Hindlimb muscle (tissue), 1 donor: Measurements from ENCODE around the gene STON1. TPM values are rescaled to one million over a fixed set of nuclear protein-coding genes. Genes with fewer than 3 reads are reported as not detected.
"Not testable (repeated sequence)": the region's sequence is repeated elsewhere in the genome, so short reads cannot be mapped to it uniquely, and the experiment has no call there.

Experiments
- DNase-seq: peaks from one replicate; pipeline ENCODE4 v3.0.0-alpha.2; 2013
- polyA plus RNA-seq: library from polyadenylated mRNA; unstranded; fragments of 120-200 nt; gene quantifications from one replicate; pipeline ENCODE4 v1.2.1, GENCODE V29; 2013; ENCODE audit not compliant: insufficient read length

The STON1 gene
- polyA plus RNA-seq, 1 donor, result 10.1 TPM

GRCh38 chr2:48529194-48529593 is 760 bp upstream of the STON1 start:
- no peak for DNase-seq

GRCh38 chr2:48529676-48530032 is 300 bp upstream of the STON1 start:
- no peak for DNase-seq

DNA sequence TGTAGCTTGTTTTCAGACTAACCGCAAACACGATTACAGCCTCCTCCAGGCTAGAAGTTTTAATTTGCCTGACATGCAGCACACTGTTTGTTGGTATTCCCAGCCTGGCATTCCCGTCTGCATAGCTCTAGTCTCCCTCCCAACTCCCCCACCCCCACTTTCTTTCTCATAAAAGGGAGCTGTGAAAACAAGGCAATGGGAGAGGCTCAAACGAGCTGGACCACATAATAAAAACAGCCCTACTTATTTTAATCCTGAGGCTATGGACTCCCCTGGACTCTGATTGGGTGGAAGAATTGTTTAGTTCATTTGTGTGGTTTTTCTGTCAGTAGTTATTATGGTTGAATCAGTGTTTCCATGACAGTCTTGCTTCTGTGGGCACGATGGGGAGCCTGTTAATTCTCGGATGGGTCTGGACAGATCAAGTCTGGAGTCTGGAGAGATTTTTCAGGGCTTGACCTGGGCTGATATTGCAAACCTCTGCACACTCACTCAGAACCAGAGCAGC is 1.2 kb downstream of the STON1 start:
- no peak for DNase-seq

DNA sequence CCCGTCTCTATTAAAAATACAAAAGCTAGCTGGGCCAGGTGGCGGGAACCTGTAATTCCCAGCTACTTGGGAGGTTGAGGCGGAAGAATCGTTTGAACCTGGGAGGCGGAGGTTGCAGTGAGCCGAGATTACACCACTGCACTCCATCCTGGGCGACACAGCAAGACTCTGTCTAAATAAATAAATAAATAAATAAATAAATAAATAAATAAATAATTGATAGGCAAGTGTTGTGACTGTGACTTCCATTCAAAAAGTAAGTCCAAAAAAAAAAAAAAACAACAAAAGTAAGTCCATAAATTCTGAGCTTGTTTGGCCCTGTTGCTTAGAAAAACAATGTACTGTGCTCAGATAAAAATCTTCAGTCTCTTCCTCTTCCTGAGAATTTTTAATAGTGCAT is 2.2 kb downstream of the STON1 start:
- no peak for DNase-seq

DNA sequence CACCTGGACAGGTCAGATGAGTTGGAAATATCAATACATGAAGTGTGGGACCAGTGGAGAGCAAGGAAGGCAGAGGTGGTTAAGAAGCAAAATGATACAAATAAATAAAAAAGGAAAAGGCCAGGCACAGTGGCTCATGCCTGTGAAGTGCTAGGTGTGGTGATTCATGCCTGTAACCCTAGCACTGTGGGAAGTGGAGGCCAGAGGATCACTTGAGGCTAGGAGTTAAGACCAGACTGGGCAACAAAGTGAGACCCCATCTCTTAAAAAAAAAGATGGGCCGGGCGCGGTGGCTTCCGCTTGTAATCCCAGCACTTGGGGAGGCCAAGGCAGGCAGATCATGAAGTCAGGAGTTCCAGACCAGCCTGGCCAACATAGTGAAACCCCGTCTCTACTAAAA is 2.9 kb downstream of the STON1 start:
- DNase-seq, result no peak

DNA sequence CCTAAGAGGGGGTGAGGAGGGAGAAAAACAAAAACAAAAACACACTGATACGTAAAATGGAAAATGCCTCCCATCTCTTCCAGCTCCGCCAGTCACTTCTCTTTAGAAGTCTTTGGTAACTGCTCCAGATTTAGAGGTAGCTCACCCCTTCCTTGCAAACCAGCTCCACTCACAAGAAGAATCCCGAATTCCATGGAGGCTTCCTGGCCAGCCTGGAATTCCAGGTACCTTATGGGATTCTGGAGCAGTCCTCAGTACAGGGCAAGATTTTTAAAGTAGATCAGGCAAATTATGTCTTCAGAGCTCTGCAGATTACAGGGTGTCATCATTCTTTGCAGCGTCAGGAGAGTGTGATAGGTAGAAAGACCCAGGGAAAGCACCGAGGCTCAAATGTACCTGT is 4.8 kb downstream of the STON1 start:
- no peak for DNase-seq

DNA sequence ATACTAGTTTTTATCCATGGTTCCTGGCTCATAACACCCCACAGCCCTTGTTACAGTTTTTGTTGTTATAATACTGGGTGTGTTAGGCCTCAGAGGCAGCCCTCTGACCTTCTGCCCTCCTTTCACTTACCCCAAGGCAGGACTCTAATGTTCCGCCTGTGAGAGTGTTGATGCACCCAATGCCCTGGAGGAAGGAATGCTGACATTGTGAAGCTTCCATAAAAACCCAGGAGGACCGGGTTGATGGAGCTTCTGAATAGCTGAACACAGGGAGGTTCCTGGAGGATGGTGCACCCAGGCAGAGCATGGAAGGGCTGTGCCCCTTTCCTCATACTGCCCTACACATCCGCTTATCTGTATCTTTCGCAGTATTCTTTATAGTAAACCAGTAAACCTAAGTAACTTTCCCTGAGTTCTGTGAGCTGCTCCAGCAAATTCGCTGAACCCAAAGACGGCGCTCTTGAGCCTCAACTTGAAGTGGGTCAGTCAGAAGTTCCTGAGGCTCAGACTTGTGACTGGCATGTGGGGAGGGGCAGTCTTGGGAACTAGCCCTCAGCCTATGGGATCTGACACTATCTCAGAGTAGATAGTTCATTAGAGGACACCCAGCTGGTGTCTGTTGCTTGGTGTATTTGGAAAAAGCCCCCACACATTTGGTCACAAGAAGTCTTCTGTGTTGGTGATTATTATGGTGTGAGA is 10.4 kb downstream of the STON1 start:
- DNase-seq, result no peak

DNA sequence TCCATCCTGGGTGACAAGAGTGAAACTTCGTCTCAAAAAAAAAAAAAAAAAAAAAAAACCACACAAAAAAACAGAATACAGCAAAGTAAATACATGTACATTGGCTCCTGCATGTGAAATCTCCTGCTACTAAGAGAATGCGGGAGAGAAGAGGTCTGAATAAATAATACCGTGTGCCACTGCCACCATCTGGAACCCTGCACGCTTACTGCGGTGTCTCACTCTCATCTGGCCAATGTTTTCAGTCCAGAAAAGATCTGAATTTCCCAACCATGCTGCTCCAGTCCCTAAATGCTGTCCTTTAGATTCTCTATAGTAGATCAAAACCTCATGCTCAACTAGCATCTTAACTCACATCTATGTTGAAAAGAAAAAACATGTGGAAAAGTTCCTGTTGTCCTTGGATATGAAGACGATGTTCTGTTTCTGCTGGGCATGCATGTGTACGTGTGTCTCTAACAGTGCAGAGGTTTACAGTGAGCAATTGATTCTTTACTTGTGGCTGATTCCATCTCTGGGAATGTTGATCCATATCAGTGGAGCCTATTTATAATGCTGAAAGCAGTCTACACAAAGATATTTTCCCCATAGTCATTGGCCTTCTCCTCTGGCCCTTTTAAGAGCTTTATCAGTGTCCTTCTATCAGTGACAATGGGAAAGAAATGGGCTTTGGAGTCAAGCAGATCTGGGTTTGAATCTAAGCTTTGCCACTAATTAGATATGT is 11.9 kb downstream of the STON1 start:
- no peak for DNase-seq

GRCh38 chr2:48543895-48544294 is 13.9 kb downstream of the STON1 start:
- no peak for DNase-seq

- DNase-seq, result no peak
These were observed 15.3 kb downstream of the STON1 start for GRCh38 chr2:48545244-48545643.

- DNase-seq, result no peak
These were observed 18.9 kb downstream of the STON1 start for GRCh38 chr2:48548840-48549239.

DNA sequence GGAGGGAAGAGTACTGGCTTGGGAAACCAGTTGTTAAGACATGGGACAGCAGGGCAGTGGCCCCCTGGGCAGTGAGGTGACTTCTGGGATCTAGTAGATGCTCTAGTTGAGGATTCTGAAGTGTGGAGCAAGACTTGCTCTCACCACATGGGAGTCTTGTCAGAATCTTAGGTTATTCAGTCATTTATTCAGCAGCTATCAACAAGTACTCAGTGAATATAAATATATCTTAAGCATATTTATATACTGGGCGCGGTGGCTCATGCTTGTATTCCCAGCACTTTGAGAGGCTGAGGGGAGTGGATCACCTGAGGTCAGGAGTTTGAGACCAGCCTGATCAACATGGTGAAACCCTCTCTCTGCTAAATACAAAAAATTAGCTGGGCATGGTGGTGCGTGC is 20.0 kb downstream of the STON1 start:
- no peak for DNase-seq

DNA sequence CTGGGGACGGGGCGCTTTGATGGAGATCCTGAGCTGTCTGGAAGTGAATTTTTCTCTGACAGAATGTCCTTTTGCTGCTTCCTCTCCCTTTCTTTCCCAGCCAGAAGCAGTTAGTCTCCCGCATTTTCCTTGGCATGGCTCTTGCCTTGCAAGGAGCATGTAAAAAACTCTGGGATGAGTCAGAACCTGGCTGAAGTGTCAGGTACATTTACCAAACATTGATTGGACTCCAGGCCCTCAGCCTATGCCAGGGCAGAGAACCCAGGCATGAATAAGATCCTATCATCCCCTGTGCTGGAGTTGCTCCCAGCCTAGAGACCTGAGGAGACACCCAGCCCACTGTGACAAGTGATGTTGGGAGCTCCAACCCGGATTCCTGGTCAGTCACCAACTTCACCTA is 21.6 kb downstream of the STON1 start:
- DNase-seq, result no peak

DNA sequence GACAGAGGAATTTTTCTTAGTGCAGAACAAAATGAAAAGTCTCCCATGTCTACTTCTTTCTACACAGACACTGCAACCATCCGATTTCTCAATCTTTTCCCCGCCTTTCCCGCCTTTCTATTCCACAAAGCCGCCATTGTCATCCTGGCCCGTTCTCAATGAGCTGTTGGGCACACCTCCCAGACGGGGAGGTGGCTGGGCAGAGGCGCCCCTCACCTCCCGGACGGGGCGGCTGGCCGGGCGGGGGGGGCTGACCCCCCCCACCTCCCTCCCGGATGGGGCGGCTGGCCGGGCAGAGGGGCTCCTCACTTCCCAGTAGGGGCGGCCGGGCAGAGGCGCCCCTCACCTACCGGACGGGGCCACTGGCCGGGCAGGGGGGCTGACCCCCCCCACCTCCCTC is 25.1 kb downstream of the STON1 start:
- not testable (repeated sequence) for DNase-seq

DNA sequence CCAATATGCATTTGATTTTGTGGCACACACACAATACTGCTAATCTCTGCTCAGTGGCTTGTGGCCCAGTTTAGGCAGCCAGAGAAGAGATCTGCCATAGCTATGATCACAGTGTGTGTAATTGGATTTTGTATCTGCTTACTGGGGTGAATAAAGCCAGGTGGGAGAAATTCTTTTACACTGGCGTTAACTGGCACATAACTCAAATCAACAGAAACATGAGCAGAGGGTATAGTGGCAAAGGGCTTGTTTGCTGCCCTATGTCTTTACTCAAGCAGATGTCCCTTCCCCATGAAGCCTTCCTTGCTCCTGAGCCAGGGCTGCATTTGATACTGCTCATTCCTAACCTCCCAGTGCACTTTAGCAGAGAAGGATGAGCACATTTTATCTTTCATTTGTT is 28.5 kb downstream of the STON1 start:
- DNase-seq, result no peak

DNA sequence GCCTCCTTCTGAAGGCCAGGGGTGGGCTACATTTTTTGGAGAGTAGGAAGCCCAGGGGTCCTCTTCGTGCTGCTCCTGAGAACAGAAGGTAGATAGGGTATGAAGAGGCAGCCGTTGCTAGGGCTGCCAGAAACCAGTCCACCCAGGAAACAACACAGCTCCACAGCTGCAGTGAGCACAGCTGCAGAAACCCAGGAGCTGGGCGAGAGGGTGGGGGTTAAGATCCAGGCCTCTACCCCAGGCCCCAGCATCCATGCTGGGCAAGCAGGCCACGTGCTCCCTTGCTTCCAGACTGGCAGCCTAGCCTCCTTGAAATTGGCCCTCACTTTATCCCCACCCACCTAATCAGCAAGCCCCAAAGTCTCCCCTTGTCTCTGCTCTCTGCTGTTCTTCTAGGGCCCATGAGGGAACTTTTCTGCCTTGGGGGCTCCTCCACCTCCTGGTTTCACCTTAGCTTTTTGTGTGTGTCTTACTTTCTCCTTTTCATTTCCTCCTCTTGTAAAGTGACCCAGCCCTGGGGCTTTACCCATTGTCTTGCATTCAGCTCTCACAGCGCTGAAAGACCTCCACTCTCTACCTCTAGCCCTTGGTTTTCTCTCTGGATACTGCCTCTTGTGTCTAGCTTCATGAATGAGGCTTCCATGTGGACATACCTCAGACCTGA is 30.7 kb downstream of the STON1 start:
- no peak for DNase-seq

- DNase-seq, result no peak
These were observed 32.3 kb downstream of the STON1 start for GRCh38 chr2:48562281-48562680.

DNA sequence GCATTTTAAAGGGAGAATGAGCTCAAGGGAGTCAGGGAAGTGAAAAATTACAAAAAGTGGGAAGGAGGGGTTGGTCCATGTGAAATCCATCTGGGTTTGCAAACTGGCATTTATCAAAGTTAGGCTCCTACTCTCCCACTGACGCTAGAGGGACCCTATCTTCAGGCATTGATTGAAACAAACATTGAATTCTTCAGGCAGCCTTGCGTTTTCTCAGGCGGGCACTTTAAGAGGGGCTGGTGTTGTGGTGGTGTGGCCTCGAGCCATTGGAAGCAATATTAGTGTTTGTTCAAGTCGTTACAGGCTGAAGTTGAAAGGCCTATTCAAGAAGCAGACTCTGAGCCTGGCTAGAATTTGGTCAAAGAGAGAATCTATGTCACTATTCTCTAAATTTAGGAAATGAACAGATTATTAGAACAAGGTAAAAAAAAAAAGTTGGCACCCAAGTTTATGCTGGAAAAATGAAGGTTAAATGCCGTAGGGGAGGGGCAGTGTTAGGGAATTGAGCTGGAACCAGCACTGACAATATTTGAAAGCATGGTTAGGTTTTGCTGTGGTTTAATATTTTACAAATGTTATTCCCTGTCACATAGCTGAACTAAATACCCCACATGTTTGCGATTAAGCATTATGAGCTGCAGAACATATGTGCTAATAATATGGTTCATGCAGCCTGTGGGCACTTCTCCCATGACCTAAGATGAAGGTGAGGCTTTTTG is 36.8 kb downstream of the STON1 start:
- DNase-seq, result peak; percentile 45

DNA sequence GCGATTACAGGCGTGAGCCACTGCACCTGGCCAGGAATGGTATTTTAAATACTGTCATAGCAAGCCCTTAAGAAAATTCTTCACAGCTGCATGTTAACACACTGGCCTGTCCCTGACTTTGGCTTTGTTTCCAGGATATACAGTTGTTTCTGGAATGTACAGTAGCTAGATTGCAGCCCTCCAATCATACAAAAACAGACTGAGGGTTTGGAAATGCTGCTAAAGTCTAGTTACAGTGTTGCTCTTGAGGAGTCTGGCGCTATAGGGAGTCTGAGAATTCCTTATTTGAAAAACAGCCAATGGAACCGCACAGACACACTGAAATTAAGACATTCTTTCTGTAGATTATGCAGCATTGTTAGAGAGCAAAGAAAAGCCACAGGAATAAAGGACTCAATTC is 37.7 kb downstream of the STON1 start:
- no peak for DNase-seq

DNA sequence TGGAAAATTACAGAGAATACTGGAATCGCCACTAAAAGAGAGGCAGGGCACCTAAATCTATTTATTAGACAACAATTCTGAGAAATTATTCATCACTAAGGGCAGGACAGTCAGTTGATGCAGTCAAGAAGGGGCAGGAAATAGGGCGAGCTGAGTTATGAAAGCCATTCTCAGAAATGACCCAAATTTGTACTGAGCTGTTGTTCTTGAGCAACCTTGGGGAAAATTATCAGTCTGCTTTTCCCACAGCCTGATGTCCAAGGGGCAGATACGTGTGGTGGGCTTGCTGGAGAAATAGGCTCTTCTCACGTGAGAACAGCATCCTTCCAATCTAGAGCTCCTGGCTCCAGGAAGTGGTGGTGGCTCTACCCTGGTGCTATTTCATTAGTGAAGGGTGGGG is 38.6 kb downstream of the STON1 start:
- DNase-seq, result no peak

DNA sequence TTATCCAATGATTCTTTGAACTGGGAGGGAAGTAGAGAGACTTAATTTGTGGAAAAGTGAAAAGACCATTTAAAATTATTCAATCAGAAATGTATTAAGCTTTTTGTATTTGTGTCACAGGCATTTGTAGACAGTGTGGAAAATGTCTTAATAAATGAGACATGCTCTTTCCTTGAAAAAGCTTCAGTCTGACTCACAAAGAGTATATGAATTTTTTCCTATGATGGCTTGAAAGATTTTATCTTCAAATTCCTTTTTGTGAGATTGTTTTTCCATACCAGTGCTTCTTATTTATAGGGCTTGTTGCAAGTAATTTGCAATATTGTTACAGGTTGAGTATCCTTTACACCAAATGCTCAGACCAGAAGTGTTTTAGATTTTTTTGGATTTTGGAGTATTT is 39.5 kb downstream of the STON1 start:
- DNase-seq, result no peak

GRCh38 chr2:48572816-48573215 is 42.9 kb downstream of the STON1 start:
- DNase-seq, result no peak
